K562 (cell line): ENCODE measurements around the gene JAK3.

Source experiments
- C11orf30 ChIP-seq: fragments of 450-650 bp; IDR thresholded peaks from 2 replicates; pipeline ENCODE4 v1.6.1; 2016; ENCODE audit warnings: low read depth, mild to moderate bottlenecking
- SIN3A ChIP-seq, 2 experiments: fragments of 150-350 bp in 1 of 2; IDR thresholded peaks; 2 replicates each; pipeline ENCODE4 v1.6.1; 2011 to 2016; ENCODE audit warnings: borderline replicate concordance in 2 of 2, low read depth in 2 of 2, low read length in 2 of 2, mild to moderate bottlenecking in 2 of 2, moderate library complexity in 2 of 2; ENCODE audit not compliant: control insufficient read depth in 1 of 2
- SMARCA5 ChIP-seq: fragments of 450-650 bp; IDR thresholded peaks from 2 replicates; pipeline ENCODE4 v1.6.1; 2016
- SMC3 ChIP-seq: conservative IDR thresholded peaks from 2 replicates; pipeline ENCODE4 v1.6.1; 2011; ENCODE audit warnings: low read depth, low read length, improper control_type of control experiment; ENCODE audit not compliant: insufficient read depth
- TBP ChIP-seq: optimal IDR thresholded peaks from 2 replicates; pipeline ENCODE3; 2011; ENCODE audit warnings: low read depth, low read length, improper control_type of control experiment
- YY1 ChIP-seq, 3 experiments: IDR thresholded peaks; 2 replicates each; pipeline ENCODE4 v1.6.1; 2011; ENCODE audit warnings: low read length in 2 of 3, mild to moderate bottlenecking in 2 of 3, moderate library complexity in 2 of 3, borderline replicate concordance in 1 of 3, control low read depth in 1 of 3, low read depth in 1 of 3; ENCODE audit not compliant: insufficient read depth in 3 of 3, insufficient replicate concordance in 2 of 3, control insufficient read depth in 1 of 3, insufficient read length in 1 of 3; ENCODE audit errors: extremely low read depth in 1 of 3
- ZNF165 ChIP-seq: fragments of 250-450 bp; sonication (Bioruptor Pico); IDR thresholded peaks from 2 replicates; pipeline ENCODE4 v1.4.0; 2020; ENCODE audit warnings: borderline replicate concordance
- TF ChIP-seq, protein P1 (sequence below): fragments of 450-650 bp; IDR thresholded peaks from 2 replicates; pipeline ENCODE4 v1.6.1; 2017; ENCODE audit warnings: antibody characterized with exemption

DNA sequence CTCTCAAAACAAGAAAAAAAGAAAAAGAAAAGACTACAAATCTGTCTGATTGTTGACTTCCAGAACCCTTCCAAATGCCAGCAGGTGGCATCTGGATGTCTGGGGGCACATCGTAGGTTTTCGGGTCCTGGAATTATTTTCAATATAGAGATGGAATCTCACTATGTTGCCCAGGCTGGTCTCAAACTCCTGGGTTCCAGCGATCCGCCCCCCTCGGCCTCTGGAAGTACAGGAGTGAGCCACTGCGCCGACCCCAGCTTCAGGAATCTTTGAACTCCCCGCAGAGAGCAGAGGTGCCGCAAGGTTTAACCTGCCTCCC is 53.4 kb downstream of the JAK3 start:
- TF ChIP-seq, protein P1, sequence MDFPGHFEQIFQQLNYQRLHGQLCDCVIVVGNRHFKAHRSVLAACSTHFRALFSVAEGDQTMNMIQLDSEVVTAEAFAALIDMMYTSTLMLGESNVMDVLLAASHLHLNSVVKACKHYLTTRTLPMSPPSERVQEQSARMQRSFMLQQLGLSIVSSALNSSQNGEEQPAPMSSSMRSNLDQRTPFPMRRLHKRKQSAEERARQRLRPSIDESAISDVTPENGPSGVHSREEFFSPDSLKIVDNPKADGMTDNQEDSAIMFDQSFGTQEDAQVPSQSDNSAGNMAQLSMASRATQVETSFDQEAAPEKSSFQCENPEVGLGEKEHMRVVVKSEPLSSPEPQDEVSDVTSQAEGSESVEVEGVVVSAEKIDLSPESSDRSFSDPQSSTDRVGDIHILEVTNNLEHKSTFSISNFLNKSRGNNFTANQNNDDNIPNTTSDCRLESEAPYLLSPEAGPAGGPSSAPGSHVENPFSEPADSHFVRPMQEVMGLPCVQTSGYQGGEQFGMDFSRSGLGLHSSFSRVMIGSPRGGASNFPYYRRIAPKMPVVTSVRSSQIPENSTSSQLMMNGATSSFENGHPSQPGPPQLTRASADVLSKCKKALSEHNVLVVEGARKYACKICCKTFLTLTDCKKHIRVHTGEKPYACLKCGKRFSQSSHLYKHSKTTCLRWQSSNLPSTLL: no peak
- TF ChIP-seq SIN3A (IDR thresholded peaks at IDR 0.05; ENCODE audit: borderline replicate concordance in 2 of 2, control insufficient read depth in 1 of 2, low read depth in 2 of 2, low read length in 2 of 2) (no peak), SMC3 (no peak), SMARCA5 (no peak), TBP (no peak), C11orf30 (no peak), ZNF165 (no peak), YY1 (IDR thresholded peaks at IDR 0.05; ENCODE audit: borderline replicate concordance in 1 of 3, control insufficient read depth in 1 of 3, extremely low read depth in 1 of 3, insufficient read depth in 3 of 3, insufficient read length in 1 of 3, insufficient replicate concordance in 2 of 3, low read depth in 1 of 3, low read length in 2 of 3) (no peak)
